Measurements from ENCODE around the gene MUC6.

DNA sequence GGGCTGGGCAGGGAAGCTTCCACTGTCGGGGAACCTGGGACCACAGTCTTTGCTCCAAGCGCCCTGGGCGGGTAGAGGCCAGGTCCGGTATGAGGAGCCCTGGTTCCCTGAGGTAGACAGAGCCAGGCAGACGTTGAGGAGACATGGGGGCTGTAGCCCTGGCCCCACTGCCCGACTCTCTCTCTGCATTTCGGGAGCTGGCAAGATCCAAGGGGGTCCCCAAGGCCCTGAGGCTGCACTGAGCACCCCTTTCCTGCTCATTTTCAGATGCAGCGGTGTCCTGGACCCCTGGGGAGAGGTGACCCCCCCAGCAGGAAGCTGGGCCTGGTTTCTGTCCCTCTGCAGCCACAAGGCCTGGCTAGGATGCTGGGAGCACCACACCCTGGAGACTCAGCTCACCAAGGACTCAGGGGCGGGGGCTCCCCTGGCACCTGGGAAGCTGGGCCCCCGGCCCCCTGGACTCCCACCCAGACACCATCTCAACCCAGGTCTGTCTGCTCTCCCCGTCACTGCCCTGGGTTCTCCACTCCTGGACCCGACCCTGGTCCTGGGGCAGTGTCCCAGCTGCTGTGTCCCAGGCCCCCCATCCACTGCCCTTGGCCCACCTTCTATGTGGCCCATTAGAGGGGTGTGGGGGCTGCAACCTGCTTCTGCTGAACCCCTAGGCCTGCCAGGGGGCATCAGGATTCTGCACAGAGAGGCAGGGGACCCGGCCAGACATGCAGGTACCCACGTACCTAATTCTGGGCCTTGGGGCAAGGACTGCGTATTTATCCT lies 15.0 kb upstream of the MUC6 start:
- TF ChIP-seq, protein P1, sequence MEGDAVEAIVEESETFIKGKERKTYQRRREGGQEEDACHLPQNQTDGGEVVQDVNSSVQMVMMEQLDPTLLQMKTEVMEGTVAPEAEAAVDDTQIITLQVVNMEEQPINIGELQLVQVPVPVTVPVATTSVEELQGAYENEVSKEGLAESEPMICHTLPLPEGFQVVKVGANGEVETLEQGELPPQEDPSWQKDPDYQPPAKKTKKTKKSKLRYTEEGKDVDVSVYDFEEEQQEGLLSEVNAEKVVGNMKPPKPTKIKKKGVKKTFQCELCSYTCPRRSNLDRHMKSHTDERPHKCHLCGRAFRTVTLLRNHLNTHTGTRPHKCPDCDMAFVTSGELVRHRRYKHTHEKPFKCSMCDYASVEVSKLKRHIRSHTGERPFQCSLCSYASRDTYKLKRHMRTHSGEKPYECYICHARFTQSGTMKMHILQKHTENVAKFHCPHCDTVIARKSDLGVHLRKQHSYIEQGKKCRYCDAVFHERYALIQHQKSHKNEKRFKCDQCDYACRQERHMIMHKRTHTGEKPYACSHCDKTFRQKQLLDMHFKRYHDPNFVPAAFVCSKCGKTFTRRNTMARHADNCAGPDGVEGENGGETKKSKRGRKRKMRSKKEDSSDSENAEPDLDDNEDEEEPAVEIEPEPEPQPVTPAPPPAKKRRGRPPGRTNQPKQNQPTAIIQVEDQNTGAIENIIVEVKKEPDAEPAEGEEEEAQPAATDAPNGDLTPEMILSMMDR (IDR thresholded peaks at IDR 0.05): no peak
- TF ChIP-seq EP300 (IDR thresholded peaks at IDR 0.05) (no peak), POLR2A (IDR thresholded peaks at IDR 0.05; ENCODE audit: low read depth) (no peak), POLR2AphosphoS5 (IDR thresholded peaks at IDR 0.05) (no peak)
